HFFc6 (cell line): ENCODE data around the gene PACS2. TPM values are rescaled to one million over a fixed set of nuclear protein-coding genes. Genes with fewer than 3 reads are reported as not detected.
"Not testable (repeated sequence)": the region's sequence is repeated elsewhere in the genome, so short reads cannot be mapped to it uniquely, and the experiment has no call there.

Source experiments
- DNase-seq: peaks from one replicate; pipeline ENCODE4 v3.0.0-alpha.2; 2018
- H3K27ac Mint-ChIP-seq: 2 replicates; pipeline ENCODE4 v1.8.0; 2020; ENCODE audit warnings: mild to moderate bottlenecking, mixed read lengths
- H3K27me3 Mint-ChIP-seq: 2 replicates; pipeline ENCODE4 v1.8.0; 2021; ENCODE audit warnings: mild to moderate bottlenecking, moderate library complexity, mixed read lengths; ENCODE audit not compliant: insufficient read depth
- H3K36me3 Mint-ChIP-seq: 2 replicates; pipeline ENCODE4 v1.8.0; 2021; ENCODE audit warnings: low read depth, mixed read lengths
- H3K4me1 Mint-ChIP-seq: 2 replicates; pipeline ENCODE4 v1.8.0; 2020; ENCODE audit warnings: low read depth, mixed read lengths
- H3K4me3 Mint-ChIP-seq: 2 replicates; pipeline ENCODE4 v1.8.0; 2020; ENCODE audit warnings: mild to moderate bottlenecking, moderate library complexity, mixed read lengths
- H3K9me3 Mint-ChIP-seq: 2 replicates; pipeline ENCODE4 v1.8.0; 2020; ENCODE audit warnings: mild to moderate bottlenecking, mixed read lengths
- CTCF ChIP-seq: fragments of 200-600 bp; sonication (generic); IDR thresholded peaks from 2 replicates; pipeline ENCODE4 v1.5.0; 2021; ENCODE audit warnings: antibody characterized with exemption, mild to moderate bottlenecking
- total RNA-seq, 6 experiments: library from RNA; stranded (reverse); fragmentation: NEBNext Ultra II Directional; extraction: Animal tissue kit (Norgen Biotek cat#: 25700); gene quantifications; 2 replicates in 1 of 6; 3 replicates in 5 of 6; pipeline ENCODE4 v1.2.3, GENCODE V29; 2021

PACS2 gene
- total RNA-seq, 6 experiments from 2014 or later: 33.5 to 38.5 (median 35.2) TPM

DNA sequence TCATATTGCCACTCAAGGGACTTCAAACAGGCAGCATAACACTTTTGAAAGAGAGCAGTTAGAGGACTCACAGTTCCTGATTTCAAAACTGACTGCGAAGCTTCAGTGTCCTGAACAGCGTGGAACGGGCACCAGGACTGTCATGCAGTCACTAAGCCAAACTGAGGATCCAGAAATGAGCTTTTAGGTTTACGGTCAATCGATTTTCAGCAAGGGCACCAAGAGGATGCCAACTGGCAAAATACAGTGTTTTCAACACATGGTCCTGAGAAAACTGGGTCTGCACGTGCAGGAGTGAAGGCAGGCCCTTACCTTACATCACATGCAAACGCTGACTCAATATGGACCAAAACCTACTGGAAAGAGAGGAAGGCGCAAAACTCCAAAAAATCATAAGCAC, 29.4 kb upstream of the PACS2 start:
- H3K27ac Mint-ChIP-seq: no peak overlapping the region
- H3K4me3 Mint-ChIP-seq: no peak overlapping the region
- H3K9me3 Mint-ChIP-seq: no peaks in the 10 kb centered on the region
- DNase-seq: no peak
- no peaks in the 10 kb centered on the region; the same call in 1 of the 2 replicates for H3K27me3 Mint-ChIP-seq
- TF ChIP-seq CTCF: no peak
- peaks cover 9% of the 10 kb centered on the region; the same call in 1 of the 2 replicates for H3K4me1 Mint-ChIP-seq
- 0 out of 2 replicates have a peak, but pooled peaks cover 4% of the 10 kb centered on the region for H3K36me3 Mint-ChIP-seq

DNA sequence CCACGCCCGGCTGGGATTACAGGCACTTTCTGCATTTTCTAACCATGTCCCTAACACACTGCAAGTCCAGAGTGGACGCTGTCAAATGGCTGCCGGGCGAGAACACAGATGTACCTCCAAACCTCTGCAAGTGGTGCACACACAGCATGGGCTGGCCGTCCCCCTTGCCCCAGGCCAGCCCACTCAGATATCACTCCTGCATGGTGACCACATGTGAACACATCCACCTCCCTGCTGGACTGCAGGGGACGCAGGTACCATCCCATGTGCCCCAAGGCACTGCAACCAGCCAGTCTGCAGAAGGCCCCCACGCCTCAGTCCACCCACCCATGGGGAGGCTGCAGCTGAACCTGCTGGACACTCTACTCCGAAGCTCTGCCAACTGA, 27.8 kb upstream of the PACS2 start:
- no peaks in the 10 kb centered on the region; the same call in 1 of the 2 replicates for H3K27me3 Mint-ChIP-seq
- H3K27ac Mint-ChIP-seq: no peak overlapping the region
- no peak for TF ChIP-seq CTCF
- H3K4me1 Mint-ChIP-seq: peaks cover 5% of the 10 kb centered on the region; the same call in 1 of the 2 replicates
- no peak overlapping the region for H3K4me3 Mint-ChIP-seq
- no peaks in the 10 kb centered on the region for H3K9me3 Mint-ChIP-seq
- H3K36me3 Mint-ChIP-seq: 0 out of 2 replicates have a peak, but pooled peaks cover 4% of the 10 kb centered on the region
- no peak for DNase-seq

DNA sequence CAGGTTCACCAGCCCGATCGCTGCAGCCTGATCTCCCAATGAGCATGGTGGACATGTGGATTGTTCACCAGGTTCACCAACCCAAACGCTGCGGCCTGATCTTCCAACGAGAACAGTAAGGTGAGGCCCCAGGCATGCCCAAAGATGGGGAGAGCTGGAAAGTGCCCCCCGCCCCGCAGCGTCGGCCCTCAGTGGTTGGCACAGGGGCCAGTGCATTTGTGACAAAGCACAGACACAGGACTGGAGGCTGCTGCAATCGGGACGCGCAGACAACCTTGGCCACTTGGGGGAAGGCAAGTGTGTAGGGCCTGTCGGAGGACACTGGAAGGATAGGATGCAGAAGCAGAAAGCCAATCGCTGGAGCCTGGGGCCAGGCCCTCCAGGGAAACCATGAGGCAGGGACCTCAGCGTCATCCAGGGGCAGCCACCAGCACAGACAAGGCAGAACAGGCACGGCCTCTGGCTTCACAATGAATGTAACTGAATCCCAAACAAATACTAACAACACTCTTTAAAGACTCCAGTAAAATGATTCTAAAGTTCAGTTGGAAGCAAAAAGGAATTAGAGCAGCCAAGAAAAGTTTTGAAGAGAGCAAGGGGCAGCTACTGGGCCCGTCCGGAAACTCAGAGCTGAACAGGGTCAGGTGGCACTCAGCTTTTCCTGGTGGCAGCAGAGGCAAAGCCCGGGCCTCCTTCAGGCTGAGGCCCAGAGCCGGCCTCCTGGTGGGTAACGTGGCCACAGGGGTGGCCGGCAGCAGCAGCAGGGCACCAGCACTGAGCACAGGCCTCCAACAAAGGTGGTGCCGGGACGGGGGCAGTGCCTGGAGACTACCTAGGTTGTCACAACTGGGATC, 27.1 kb upstream of the PACS2 start:
- TF ChIP-seq CTCF: no peak
- Mint-ChIP-seq H3K4me1 (no peaks in the 10 kb centered on the region), H3K27me3 (no peaks in the 10 kb centered on the region; the same call in 1 of the 2 replicates), H3K9me3 (no peaks in the 10 kb centered on the region), H3K4me3 (no peak overlapping the region), H3K27ac (no peak overlapping the region), H3K36me3 (0 out of 2 replicates have a peak, but pooled peaks cover 4% of the 10 kb centered on the region)
- no peak for DNase-seq

DNA sequence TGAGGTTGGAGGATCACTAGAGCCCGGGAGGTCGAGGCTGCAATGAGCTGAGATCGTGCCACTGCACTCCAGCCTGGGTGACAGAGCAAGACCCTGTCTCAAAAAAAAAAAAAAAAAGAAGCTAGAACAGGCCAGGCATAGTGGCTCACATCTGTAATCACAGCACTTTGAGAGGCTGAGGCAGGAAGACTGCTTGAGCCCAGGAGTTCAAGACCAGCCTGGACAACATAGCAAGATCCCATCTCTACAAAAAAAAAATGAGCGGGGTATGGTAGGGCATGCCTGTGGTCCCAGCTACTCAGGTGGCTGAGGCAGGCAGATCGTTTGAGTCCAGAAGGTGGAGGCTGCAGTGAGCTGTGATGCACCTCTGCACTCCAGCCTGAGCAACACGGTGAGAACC, 25.6 kb upstream of the PACS2 start:
- H3K4me3 Mint-ChIP-seq, H3K9me3 Mint-ChIP-seq, H3K27ac Mint-ChIP-seq: not testable (repeated sequence)

DNA sequence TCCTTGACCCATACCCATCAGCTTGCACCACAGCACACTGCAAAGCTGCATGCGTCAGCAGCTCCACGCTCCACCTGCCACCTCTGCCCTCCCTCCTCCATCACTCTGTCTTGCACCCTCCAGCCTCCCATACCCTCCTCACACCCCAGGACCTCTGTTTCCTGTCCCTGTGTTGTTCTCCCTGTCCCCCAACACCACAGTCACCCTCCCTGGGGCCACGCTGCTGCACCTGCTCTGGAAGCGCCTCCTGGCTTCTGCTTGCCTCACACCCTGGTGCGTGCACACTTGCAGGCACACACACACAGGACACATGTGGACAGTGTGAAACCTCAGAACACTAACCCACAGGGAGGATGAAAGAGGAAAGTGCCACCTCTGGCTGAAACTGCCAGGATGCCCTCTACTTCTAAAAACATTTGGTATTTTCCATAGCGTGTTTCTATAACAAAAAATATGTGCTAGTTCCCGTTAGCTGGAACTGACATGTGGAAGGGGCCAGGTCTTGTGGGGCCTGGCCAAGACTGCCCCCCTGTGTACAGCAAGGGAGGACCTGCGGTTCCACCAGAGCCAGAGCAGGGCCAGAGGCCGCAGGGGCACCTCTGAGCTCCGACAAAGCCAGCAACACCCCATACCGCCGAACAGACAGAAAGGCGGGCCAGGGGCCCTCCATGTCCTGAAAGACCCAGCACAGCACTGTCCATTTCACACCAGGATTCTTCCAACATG, 23.8 kb upstream of the PACS2 start:
- H3K4me1 Mint-ChIP-seq: peaks cover 7% of the 10 kb centered on the region
- H3K9me3 Mint-ChIP-seq: no peaks in the 10 kb centered on the region
- TF ChIP-seq CTCF: no peak; the same call in 1 of the 2 replicates
- DNase-seq: no peak
- H3K36me3 Mint-ChIP-seq: no peaks in the 10 kb centered on the region
- no peak overlapping the region for H3K27ac Mint-ChIP-seq
- no peak overlapping the region for H3K4me3 Mint-ChIP-seq
- H3K27me3 Mint-ChIP-seq: no peaks in the 10 kb centered on the region; the same call in 1 of the 2 replicates

More for the DNA sequence above, 25.6 kb upstream of the PACS2 start:
- H3K36me3 Mint-ChIP-seq, H3K27me3 Mint-ChIP-seq, H3K4me1 Mint-ChIP-seq, DNase-seq: not testable (repeated sequence)
